MCF 10A (cell line): Measurements from ENCODE around the gene GET3. TPM values are rescaled to one million over a fixed set of nuclear protein-coding genes. Genes with fewer than 3 reads are reported as not detected.

Experiments
- BruUV-seq: library from RNA; stranded (reverse); fragments of 400-500 nt; replicated peaks from 2 replicates; lab custom pipeline; 2021; lab: Mats Ljungman, UMichigan
- CTCF ChIA-PET: fragments of 300-600 bp; sonication (Branson Sonifier 250); formaldehyde crosslinking; extraction: SDS; loops from one replicate; lab custom pipeline; 2021; ENCODE audit warnings: antibody characterized with exemption, inconsistent platforms; lab: Yijun Ruan, JAX
- POLR2A ChIA-PET: fragments of 300-600, 350-650 bp; sonication (Branson Sonifier 250); formaldehyde crosslinking; extraction: SDS; loops from one replicate; lab custom pipeline; 2020; ENCODE audit warnings: antibody characterized with exemption, inconsistent platforms; lab: Yijun Ruan, JAX
- DNase-seq: peaks from one replicate; pipeline ENCODE4 v3.0.0-alpha.2; 2018; ENCODE audit not compliant: unreplicated experiment
- H3K27ac Mint-ChIP-seq: one replicate; pipeline ENCODE4 v1.8.0; 2022; ENCODE audit warnings: mild to moderate bottlenecking, low read depth, mixed read lengths; ENCODE audit not compliant: unreplicated experiment
- H3K27me3 Mint-ChIP-seq: one replicate; pipeline ENCODE4 v1.8.0; 2022; ENCODE audit warnings: mixed read lengths; ENCODE audit not compliant: insufficient read depth, unreplicated experiment
- H3K36me3 Mint-ChIP-seq: one replicate; pipeline ENCODE4 v1.8.0; 2022; ENCODE audit warnings: mild to moderate bottlenecking, moderate library complexity, mixed read lengths; ENCODE audit not compliant: insufficient read depth, unreplicated experiment
- H3K4me1 Mint-ChIP-seq: one replicate; pipeline ENCODE4 v1.8.0; 2022; ENCODE audit warnings: mixed read lengths; ENCODE audit not compliant: insufficient read depth, unreplicated experiment
- H3K4me3 Mint-ChIP-seq: one replicate; pipeline ENCODE4 v1.8.0; 2022; ENCODE audit warnings: mild to moderate bottlenecking, moderate library complexity, mixed read lengths; ENCODE audit not compliant: unreplicated experiment
- H3K9me3 Mint-ChIP-seq: one replicate; pipeline ENCODE4 v1.8.0; 2022; ENCODE audit warnings: mixed read lengths; ENCODE audit not compliant: unreplicated experiment
- CTCF ChIP-seq: fragments of 200-600 bp; IDR thresholded peaks from one replicate; pipeline ENCODE4 v1.8.0; 2022; ENCODE audit warnings: antibody characterized with exemption, mild to moderate bottlenecking; ENCODE audit not compliant: unreplicated experiment
- intact Hi-C: fragments of 100-400 bp; cut with micrococcal nuclease; formaldehyde crosslinking; loops from 2 replicates; pipeline ENCODE4 v1.14.1; 2022
- total RNA-seq: library from RNA; stranded (reverse); gene quantifications from 2 replicates; pipeline ENCODE4 v1.2.3, GENCODE V29; 2022

GET3 gene
- total RNA-seq, 1 experiment from 2014 or later: 62.9 TPM

- ChIA-PET POLR2A (no interaction called here), CTCF (no interaction called here)
- H3K36me3 Mint-ChIP-seq: peaks cover 83% of the 10 kb centered on the region
- no peak overlapping the region for H3K4me3 Mint-ChIP-seq
- peaks cover 5% of the 10 kb centered on the region for H3K4me1 Mint-ChIP-seq
- no peak for TF ChIP-seq CTCF
- intact Hi-C loops: no loop called here
- H3K27ac Mint-ChIP-seq: no peak overlapping the region
- DNase-seq: no peak
- no TSS peak for BruUV-seq
- H3K27me3 Mint-ChIP-seq: no peaks in the 10 kb centered on the region
- no peaks in the 10 kb centered on the region for H3K9me3 Mint-ChIP-seq
These were observed 35.6 kb upstream of the GET3 start for GRCh38 chr19:12701596-12702282.

- H3K9me3 Mint-ChIP-seq: no peaks in the 10 kb centered on the region
- TF ChIP-seq CTCF: no peak
- no peaks in the 10 kb centered on the region for H3K27me3 Mint-ChIP-seq
- peaks cover 90% of the 10 kb centered on the region for H3K36me3 Mint-ChIP-seq
- no peak overlapping the region for H3K4me3 Mint-ChIP-seq
- ChIA-PET CTCF (interaction anchor here (0.6 to 1.3 kb wide), 4 partner anchors 25 to 1302 kb away, joined by 3 to 4 read pairs (median 3); no protein-coding TSS in a partner anchor), POLR2A (no interaction called here)
- intact Hi-C loops: no loop called here
- BruUV-seq: no TSS peak
- no peak overlapping the region for H3K27ac Mint-ChIP-seq
- peaks cover 3% of the 10 kb centered on the region for H3K4me1 Mint-ChIP-seq
- DNase-seq: peak; percentile 37
These were observed 34.3 kb upstream of the GET3 start for GRCh38 chr19:12703046-12703445.

GRCh38 chr19:12705169-12705568, 32.1 kb upstream of the GET3 start:
- BruUV-seq: no TSS peak
- no peaks in the 10 kb centered on the region for H3K4me1 Mint-ChIP-seq
- ChIA-PET POLR2A (interaction anchor here (1.1 kb wide), 1 partner anchor 8 kb away, joined by 3 read pairs; the partner anchor contains the start of gene FBXW9), CTCF (no interaction called here)
- TF ChIP-seq CTCF: no peak
- intact Hi-C loops: no loop called here
- no peak for DNase-seq
- H3K27ac Mint-ChIP-seq: no peak overlapping the region
- H3K9me3 Mint-ChIP-seq: no peaks in the 10 kb centered on the region
- H3K36me3 Mint-ChIP-seq: peaks cover 95% of the 10 kb centered on the region
- H3K4me3 Mint-ChIP-seq: no peak overlapping the region
- no peaks in the 10 kb centered on the region for H3K27me3 Mint-ChIP-seq

GRCh38 chr19:12705654-12706331, 31.5 kb upstream of the GET3 start:
- no peaks in the 10 kb centered on the region for H3K27me3 Mint-ChIP-seq
- TF ChIP-seq CTCF: no peak
- no peaks in the 10 kb centered on the region for H3K4me1 Mint-ChIP-seq
- H3K27ac Mint-ChIP-seq: no peak overlapping the region
- intact Hi-C loops: no loop called here
- ChIA-PET CTCF (no interaction called here), POLR2A (interaction anchor here (0.5 to 3.1 kb wide), 3 partner anchors 9 to 133 kb away, joined by 3 to 13 read pairs (median 3); partner anchors contain the start of genes FBXW9 and MAST1)
- H3K36me3 Mint-ChIP-seq: peaks cover 95% of the 10 kb centered on the region
- no peak for DNase-seq
- H3K9me3 Mint-ChIP-seq: no peaks in the 10 kb centered on the region
- H3K4me3 Mint-ChIP-seq: no peak overlapping the region
- no TSS peak for BruUV-seq
